ENCODE measurements around the gene NDUFA9.
A peak's percentile ranks its signal among the peaks of the same experiment; 100 is the strongest.

Gene NDUFA9

GRCh38 chr12:4645023-4645422 is 3.9 kb upstream of the NDUFA9 start:
- no peak for ATAC-seq
- TF ChIP-seq ZNF70 (CRISPR knock-in tag; IDR thresholded peaks at IDR 0.05) (no peak), ZFP3 (CRISPR knock-in tag; IDR thresholded peaks at IDR 0.05) (no peak), TCF4 (CRISPR knock-in tag; IDR thresholded peaks at IDR 0.05; ENCODE audit: borderline replicate concordance) (no peak), ZFP30 (CRISPR knock-in tag; IDR thresholded peaks at IDR 0.05) (no peak), CREB5 (CRISPR knock-in tag; IDR thresholded peaks at IDR 0.05; ENCODE audit: low read depth) (no peak), RARB (CRISPR knock-in tag; IDR thresholded peaks at IDR 0.05) (no peak), ARNTL (CRISPR knock-in tag; IDR thresholded peaks at IDR 0.05; ENCODE audit: borderline replicate concordance, low read depth) (no peak), OSR1 (CRISPR knock-in tag; IDR thresholded peaks at IDR 0.05) (no peak), SNAI2 (CRISPR knock-in tag; IDR thresholded peaks at IDR 0.05) (no peak), ZNF8 (CRISPR knock-in tag; IDR thresholded peaks at IDR 0.05) (no peak), CSRNP3 (CRISPR knock-in tag; IDR thresholded peaks at IDR 0.05) (no peak), BACH2 (CRISPR knock-in tag; IDR thresholded peaks at IDR 0.05; ENCODE audit: borderline replicate concordance) (no peak), CSDC2 (CRISPR knock-in tag; IDR thresholded peaks at IDR 0.05) (no peak), ZNF565 (CRISPR knock-in tag; conservative IDR thresholded peaks at IDR 0.05; ENCODE audit: low read depth) (no peak), PATZ1 (CRISPR knock-in tag; IDR thresholded peaks at IDR 0.05; ENCODE audit: borderline replicate concordance) (no peak), ZC3H10 (CRISPR knock-in tag; IDR thresholded peaks at IDR 0.05) (no peak)

GRCh38 chr12:4648104-4648500 is 812 bp upstream of the NDUFA9 start:
- TF ChIP-seq ZNF565 (CRISPR knock-in tag; conservative IDR thresholded peaks at IDR 0.05; ENCODE audit: low read depth) = no peak
- no peak for TF ChIP-seq ZFP30 (CRISPR knock-in tag; IDR thresholded peaks at IDR 0.05)
- TF ChIP-seq TOX (CRISPR knock-in tag; IDR thresholded peaks at IDR 0.05; ENCODE audit: borderline replicate concordance) = no peak
- no peak for TF ChIP-seq ZC3H10 (CRISPR knock-in tag; IDR thresholded peaks at IDR 0.05)
- TF ChIP-seq GLIS3 (CRISPR knock-in tag; IDR thresholded peaks at IDR 0.05) = no peak
- no peak for TF ChIP-seq PPARA (CRISPR knock-in tag; IDR thresholded peaks at IDR 0.05; ENCODE audit: borderline replicate concordance)
- no peak for TF ChIP-seq PATZ1 (CRISPR knock-in tag; IDR thresholded peaks at IDR 0.05; ENCODE audit: borderline replicate concordance)
- no peak for TF ChIP-seq RARB (CRISPR knock-in tag; IDR thresholded peaks at IDR 0.05)
- no peak for ATAC-seq

GRCh38 chr12:4649358-4649661 is 396 bp downstream of the NDUFA9 start:
- peak; percentile 7; the same call in 1 of the 3 replicates for ATAC-seq
- no peak for TF ChIP-seq ZNF565 (CRISPR knock-in tag; conservative IDR thresholded peaks at IDR 0.05; ENCODE audit: low read depth)
- no peak for TF ChIP-seq TCF4 (CRISPR knock-in tag; IDR thresholded peaks at IDR 0.05; ENCODE audit: borderline replicate concordance)
- no peak for TF ChIP-seq ESRRG (CRISPR knock-in tag; IDR thresholded peaks at IDR 0.05)
- no peak for TF ChIP-seq PATZ1 (CRISPR knock-in tag; IDR thresholded peaks at IDR 0.05; ENCODE audit: borderline replicate concordance)
- TF ChIP-seq ZFP3 (CRISPR knock-in tag; IDR thresholded peaks at IDR 0.05) = no peak
- no peak for TF ChIP-seq ISL1 (CRISPR knock-in tag; IDR thresholded peaks at IDR 0.05)
- no peak for TF ChIP-seq CSDC2 (CRISPR knock-in tag; IDR thresholded peaks at IDR 0.05)

GRCh38 chr12:4653257-4653656 is 4.3 kb downstream of the NDUFA9 start:
- ATAC-seq = no peak
- TF ChIP-seq BACH2 (CRISPR knock-in tag; IDR thresholded peaks at IDR 0.05; ENCODE audit: borderline replicate concordance) = no peak
- no peak for TF ChIP-seq TOX (CRISPR knock-in tag; IDR thresholded peaks at IDR 0.05; ENCODE audit: borderline replicate concordance)
- TF ChIP-seq ZNF70 (CRISPR knock-in tag; IDR thresholded peaks at IDR 0.05) = no peak
- TF ChIP-seq ESRRG (CRISPR knock-in tag; IDR thresholded peaks at IDR 0.05) = no peak
- TF ChIP-seq CREB5 (CRISPR knock-in tag; IDR thresholded peaks at IDR 0.05; ENCODE audit: low read depth) = no peak
- TF ChIP-seq OSR1 (CRISPR knock-in tag; IDR thresholded peaks at IDR 0.05) = no peak
- TF ChIP-seq ARNTL (CRISPR knock-in tag; IDR thresholded peaks at IDR 0.05; ENCODE audit: borderline replicate concordance, low read depth) = no peak
- TF ChIP-seq ZFP3 (CRISPR knock-in tag; IDR thresholded peaks at IDR 0.05) = no peak
- TF ChIP-seq PPARA (CRISPR knock-in tag; IDR thresholded peaks at IDR 0.05; ENCODE audit: borderline replicate concordance) = no peak
- TF ChIP-seq TCF4 (CRISPR knock-in tag; IDR thresholded peaks at IDR 0.05; ENCODE audit: borderline replicate concordance) = no peak
- TF ChIP-seq ZC3H10 (CRISPR knock-in tag; IDR thresholded peaks at IDR 0.05) = no peak
- TF ChIP-seq CSRNP3 (CRISPR knock-in tag; IDR thresholded peaks at IDR 0.05) = no peak
- no peak for TF ChIP-seq SNAI2 (CRISPR knock-in tag; IDR thresholded peaks at IDR 0.05)
